ENCODE data around the gene KCNE1. TPM values are rescaled to one million over a fixed set of nuclear protein-coding genes. Genes with fewer than 3 reads are reported as not detected.
A peak's percentile ranks its signal among the peaks of the same experiment; 100 is the strongest.

The KCNE1 gene
- polyA plus RNA-seq, 2 of the 4 experiments (the other 2 are of a cell fraction) = 0.17 TPM; not detected in 1

- no peak for ATAC-seq
- no peak for FAIRE-seq
- no peak overlapping the region for H3K27ac ChIP-seq
- no peaks in the 10 kb centered on the region for H3K9me3 ChIP-seq
- ChIA-PET CTCF (no interaction called here), POLR2A (no interaction called here)
- no peak overlapping the region for H3K4me3 ChIP-seq
- no peak overlapping the region for H3K4me2 ChIP-seq
- no peak for DNase-seq (ENCODE audit: low read depth in 1 of 2, low spot score in 1 of 2)
- WGBS (ENCODE audit: missing lambda C conversion rate) = 55% methylated on average over 3 of the region's 3 CpGs
- TF ChIP-seq CTCF (IDR thresholded peaks at IDR 0.05) (no peak), MAZ (IDR thresholded peaks at IDR 0.05; ENCODE audit: borderline replicate concordance, low read depth, low read length) (no peak), EP300 (IDR thresholded peaks at IDR 0.05) (no peak), TP53 (CRISPR knock-in tag; IDR thresholded peaks at IDR 0.05) (no peak), E2F6 (IDR thresholded peaks at IDR 0.05; ENCODE audit: borderline replicate concordance, low read depth) (no peak), MAFK (IDR thresholded peaks at IDR 0.05; ENCODE audit: partially characterized antibody) (no peak), JUNB (IDR thresholded peaks at IDR 0.05) (no peak), HDAC2 (IDR thresholded peaks at IDR 0.05) (no peak), KDM5A (IDR thresholded peaks at IDR 0.05) (no peak), FOSL2 (IDR thresholded peaks at IDR 0.05) (no peak), FOSL2 (CRISPR knock-in tag; IDR thresholded peaks at IDR 0.05) (no peak), ESRRA (IDR thresholded peaks at IDR 0.05; ENCODE audit: borderline replicate concordance, low read length) (no peak), JUN (IDR thresholded peaks at IDR 0.05) (no peak), CHD4 (IDR thresholded peaks at IDR 0.05; ENCODE audit: borderline replicate concordance) (no peak), EHMT2 (IDR thresholded peaks at IDR 0.05; ENCODE audit: low read depth) (no peak), RARB (CRISPR knock-in tag; IDR thresholded peaks at IDR 0.05) (no peak), TFCP2L1 (CRISPR knock-in tag; IDR thresholded peaks at IDR 0.05) (no peak), FOXS1 (CRISPR knock-in tag; IDR thresholded peaks at IDR 0.05) (no peak), FOSB (CRISPR knock-in tag; IDR thresholded peaks at IDR 0.05) (no peak), MYC (IDR thresholded peaks at IDR 0.05; ENCODE audit: borderline replicate concordance, low read length) (no peak)
- no peaks in the 10 kb centered on the region for H3K4me1 ChIP-seq
Observed at GRCh38 chr21:34533938-34534337, 21.9 kb upstream of the KCNE1 start.

GRCh38 chr21:34531399-34531798, 19.4 kb upstream of the KCNE1 start:
- no peak overlapping the region for H3K4me3 ChIP-seq
- 0 out of 3 replicates have a peak, but pooled peaks cover 8% of the 10 kb centered on the region for H3K9me3 ChIP-seq
- peaks cover 5% of the 10 kb centered on the region; the same call in 1 of the 3 replicates for H3K4me1 ChIP-seq
- FAIRE-seq (no peak), DNase-seq (ENCODE audit: low read depth in 1 of 2, low spot score in 1 of 2) (no peak), ATAC-seq (no peak)
- no peak for TF ChIP-seq FOSB (CRISPR knock-in tag; IDR thresholded peaks at IDR 0.05)
- CTCF ChIA-PET = interaction anchor here (1.4 kb wide), 1 partner anchor 12 kb away, joined by 4 read pairs; no protein-coding TSS in a partner anchor
- no peak overlapping the region for H3K4me2 ChIP-seq
- POLR2A ChIA-PET = no interaction called here
- 0 out of 6 replicates have a peak overlapping the region, but pooled peaks of 1 of the 2 experiments have one; percentile 10 for H3K27ac ChIP-seq
- WGBS (ENCODE audit: missing lambda C conversion rate) = 86% methylated on average over 6 of the region's 6 CpGs

- no peak overlapping the region for H3K4me2 ChIP-seq
- no peak overlapping the region for H3K4me3 ChIP-seq
- ATAC-seq = no peak
- H3K9me3 ChIP-seq = 0 out of 3 replicates have a peak, but pooled peaks cover 8% of the 10 kb centered on the region
- TF ChIP-seq RARB (CRISPR knock-in tag; IDR thresholded peaks at IDR 0.05) (no peak), E2F6 (IDR thresholded peaks at IDR 0.05; ENCODE audit: borderline replicate concordance, low read depth) (no peak), HES2 (IDR thresholded peaks at IDR 0.05) (no peak), JUN (IDR thresholded peaks at IDR 0.05) (no peak), NR3C1 (IDR thresholded peaks at IDR 0.05) (no peak), TP53 (CRISPR knock-in tag; IDR thresholded peaks at IDR 0.05) (no peak), MAZ (IDR thresholded peaks at IDR 0.05; ENCODE audit: borderline replicate concordance, low read depth, low read length) (no peak), HOXA7 (CRISPR knock-in tag; IDR thresholded peaks at IDR 0.05) (no peak)
- no peak overlapping the region for H3K27ac ChIP-seq
- CTCF ChIA-PET = no interaction called here
- FAIRE-seq = no peak
- DNase-seq (ENCODE audit: low read depth in 1 of 2, low spot score in 1 of 2) = no peak
- POLR2A ChIA-PET = no interaction called here
- H3K4me1 ChIP-seq = peaks cover 11% of the 10 kb centered on the region
Observed at GRCh38 chr21:34530261-34530660, 18.3 kb upstream of the KCNE1 start.

All from A549 (cell line).